ENCODE data around the gene FNBP1L.

Gene FNBP1L

GRCh38 chr1:93426181-93426580, 21.7 kb upstream of the FNBP1L start:
- DNase-seq (ENCODE audit: insufficient read length, low spot score) (no peak), FAIRE-seq (no peak)
- no peak for TF ChIP-seq POLR2AphosphoS5 (IDR thresholded peaks at IDR 0.05; ENCODE audit: low read depth, low read length)
- TF ChIP-seq POU2F2 (IDR thresholded peaks at IDR 0.05; ENCODE audit: low read depth, low read length) = no peak
- TF ChIP-seq TAF1 (IDR thresholded peaks at IDR 0.05; ENCODE audit: low read depth, low read length) = no peak
- TF ChIP-seq SPI1 (IDR thresholded peaks at IDR 0.05; ENCODE audit: low read depth, low read length) = no peak
- no peak for TF ChIP-seq POLR2A (IDR thresholded peaks at IDR 0.05; ENCODE audit: low read depth, low read length)
- TF ChIP-seq PAX5 (IDR thresholded peaks at IDR 0.05; ENCODE audit: insufficient read depth, low read length, severe bottlenecking) = no peak

GRCh38 chr1:93427656-93428055, 20.3 kb upstream of the FNBP1L start:
- no peak for TF ChIP-seq PAX5 (IDR thresholded peaks at IDR 0.05; ENCODE audit: insufficient read depth, low read length, severe bottlenecking)
- TF ChIP-seq SPI1 (IDR thresholded peaks at IDR 0.05; ENCODE audit: low read depth, low read length) = no peak
- no peak for TF ChIP-seq POLR2AphosphoS5 (IDR thresholded peaks at IDR 0.05; ENCODE audit: low read depth, low read length)
- TF ChIP-seq POLR2A (IDR thresholded peaks at IDR 0.05; ENCODE audit: low read depth, low read length) = no peak
- TF ChIP-seq POU2F2 (IDR thresholded peaks at IDR 0.05; ENCODE audit: low read depth, low read length) = no peak
- no peak for TF ChIP-seq TAF1 (IDR thresholded peaks at IDR 0.05; ENCODE audit: low read depth, low read length)
- no peak for DNase-seq (ENCODE audit: insufficient read length, low spot score)
- no peak for FAIRE-seq

- FAIRE-seq (no peak), DNase-seq (ENCODE audit: insufficient read length, low spot score) (no peak)
- no peak for TF ChIP-seq POU2F2 (IDR thresholded peaks at IDR 0.05; ENCODE audit: low read depth, low read length)
Observed at GRCh38 chr1:93433407-93433961, 14.4 kb upstream of the FNBP1L start.

- no peak for FAIRE-seq
- TF ChIP-seq POLR2AphosphoS5 (IDR thresholded peaks at IDR 0.05; ENCODE audit: low read depth, low read length) (no peak), POU2F2 (IDR thresholded peaks at IDR 0.05; ENCODE audit: low read depth, low read length) (no peak), POLR2A (IDR thresholded peaks at IDR 0.05; ENCODE audit: low read depth, low read length) (no peak), TAF1 (IDR thresholded peaks at IDR 0.05; ENCODE audit: low read depth, low read length) (no peak), SPI1 (IDR thresholded peaks at IDR 0.05; ENCODE audit: low read depth, low read length) (no peak), PAX5 (IDR thresholded peaks at IDR 0.05; ENCODE audit: insufficient read depth, low read length, severe bottlenecking) (no peak)
- DNase-seq (ENCODE audit: insufficient read length, low spot score) = no peak
Observed at GRCh38 chr1:93434088-93434487, 13.8 kb upstream of the FNBP1L start.

GRCh38 chr1:93434987-93435386, 12.9 kb upstream of the FNBP1L start:
- no peak for FAIRE-seq

GRCh38 chr1:93435443-93435842, 12.5 kb upstream of the FNBP1L start:
- FAIRE-seq (no peak), DNase-seq (ENCODE audit: insufficient read length, low spot score) (no peak)
- no peak for TF ChIP-seq POLR2AphosphoS5 (IDR thresholded peaks at IDR 0.05; ENCODE audit: low read depth, low read length)
- no peak for TF ChIP-seq TAF1 (IDR thresholded peaks at IDR 0.05; ENCODE audit: low read depth, low read length)
- TF ChIP-seq SPI1 (IDR thresholded peaks at IDR 0.05; ENCODE audit: low read depth, low read length) = no peak
- TF ChIP-seq POLR2A (IDR thresholded peaks at IDR 0.05; ENCODE audit: low read depth, low read length) = no peak
- TF ChIP-seq PAX5 (IDR thresholded peaks at IDR 0.05; ENCODE audit: insufficient read depth, low read length, severe bottlenecking) = no peak
- no peak for TF ChIP-seq POU2F2 (IDR thresholded peaks at IDR 0.05; ENCODE audit: low read depth, low read length)

More at GRCh38 chr1:93434987-93435386, 12.9 kb upstream of the FNBP1L start:
- TF ChIP-seq TAF1 (IDR thresholded peaks at IDR 0.05; ENCODE audit: low read depth, low read length) (no peak), SPI1 (IDR thresholded peaks at IDR 0.05; ENCODE audit: low read depth, low read length) (no peak), PAX5 (IDR thresholded peaks at IDR 0.05; ENCODE audit: insufficient read depth, low read length, severe bottlenecking) (no peak), POLR2A (IDR thresholded peaks at IDR 0.05; ENCODE audit: low read depth, low read length) (no peak), POLR2AphosphoS5 (IDR thresholded peaks at IDR 0.05; ENCODE audit: low read depth, low read length) (no peak), POU2F2 (IDR thresholded peaks at IDR 0.05; ENCODE audit: low read depth, low read length) (no peak)
- DNase-seq (ENCODE audit: insufficient read length, low spot score) = no peak

- TF ChIP-seq POLR2A (IDR thresholded peaks at IDR 0.05; ENCODE audit: low read depth, low read length) (no peak), POLR2AphosphoS5 (IDR thresholded peaks at IDR 0.05; ENCODE audit: low read depth, low read length) (no peak), SPI1 (IDR thresholded peaks at IDR 0.05; ENCODE audit: low read depth, low read length) (no peak), TAF1 (IDR thresholded peaks at IDR 0.05; ENCODE audit: low read depth, low read length) (no peak), POU2F2 (IDR thresholded peaks at IDR 0.05; ENCODE audit: low read depth, low read length) (no peak), PAX5 (IDR thresholded peaks at IDR 0.05; ENCODE audit: insufficient read depth, low read length, severe bottlenecking) (no peak)
- no peak for DNase-seq (ENCODE audit: insufficient read length, low spot score)
- FAIRE-seq = no peak
Observed at GRCh38 chr1:93436496-93436895, 11.4 kb upstream of the FNBP1L start.

GRCh38 chr1:93437976-93438605, 9.8 kb upstream of the FNBP1L start:
- DNase-seq (ENCODE audit: insufficient read length, low spot score) = no peak
- TF ChIP-seq TAF1 (IDR thresholded peaks at IDR 0.05; ENCODE audit: low read depth, low read length) (no peak), POU2F2 (IDR thresholded peaks at IDR 0.05; ENCODE audit: low read depth, low read length) (no peak), SPI1 (IDR thresholded peaks at IDR 0.05; ENCODE audit: low read depth, low read length) (no peak), POLR2A (IDR thresholded peaks at IDR 0.05; ENCODE audit: low read depth, low read length) (no peak), PAX5 (IDR thresholded peaks at IDR 0.05; ENCODE audit: insufficient read depth, low read length, severe bottlenecking) (no peak), POLR2AphosphoS5 (IDR thresholded peaks at IDR 0.05; ENCODE audit: low read depth, low read length) (no peak)
- FAIRE-seq = no peak

GRCh38 chr1:93438716-93439115, 9.2 kb upstream of the FNBP1L start:
- DNase-seq (ENCODE audit: insufficient read length, low spot score) (no peak), FAIRE-seq (no peak)
- TF ChIP-seq POLR2A (IDR thresholded peaks at IDR 0.05; ENCODE audit: low read depth, low read length) (no peak), POLR2AphosphoS5 (IDR thresholded peaks at IDR 0.05; ENCODE audit: low read depth, low read length) (no peak), SPI1 (IDR thresholded peaks at IDR 0.05; ENCODE audit: low read depth, low read length) (no peak), POU2F2 (IDR thresholded peaks at IDR 0.05; ENCODE audit: low read depth, low read length) (no peak), PAX5 (IDR thresholded peaks at IDR 0.05; ENCODE audit: insufficient read depth, low read length, severe bottlenecking) (no peak), TAF1 (IDR thresholded peaks at IDR 0.05; ENCODE audit: low read depth, low read length) (no peak)

GRCh38 chr1:93440272-93440671, 7.6 kb upstream of the FNBP1L start:
- TF ChIP-seq POU2F2 (IDR thresholded peaks at IDR 0.05; ENCODE audit: low read depth, low read length) (no peak), POLR2A (IDR thresholded peaks at IDR 0.05; ENCODE audit: low read depth, low read length) (no peak), TAF1 (IDR thresholded peaks at IDR 0.05; ENCODE audit: low read depth, low read length) (no peak)
- no peak for FAIRE-seq
- no peak for DNase-seq (ENCODE audit: insufficient read length, low spot score)

All from GM12891 (cell line).